DOHH2 (cell line): ENCODE results near the gene ADAM10.

Experiments used
- H3F3A ChIP-seq: fragments of 200-600 bp; sonication (generic), shearing (Covaris generic); 2 replicates; pipeline ENCODE4 v1.6.0; 2016; ENCODE audit warnings: antibody characterized with exemption, mild to moderate bottlenecking; ENCODE audit not compliant: control insufficient read depth, insufficient read depth
- H3K27ac ChIP-seq: fragments of 200-600 bp; sonication (generic); 2 replicates; pipeline ENCODE4 v1.5.1; 2014; ENCODE audit warnings: low read depth, mild to moderate bottlenecking, low read length, moderate library complexity
- H3K27me3 ChIP-seq: fragments of 200-600 bp; sonication (generic); 2 replicates; pipeline ENCODE4 v1.6.1; 2014; ENCODE audit warnings: mild to moderate bottlenecking, low read length, mixed read lengths; ENCODE audit not compliant: control insufficient read depth
- H3K36me3 ChIP-seq: fragments of 200-600 bp; sonication (generic); 2 replicates; pipeline ENCODE4 v1.6.1; 2014; ENCODE audit warnings: mild to moderate bottlenecking, low read length, moderate library complexity, mixed read lengths; ENCODE audit not compliant: control insufficient read depth
- H3K4me1 ChIP-seq: fragments of 200-600 bp; sonication (generic); 2 replicates; pipeline ENCODE4 v1.6.1; 2014; ENCODE audit warnings: mild to moderate bottlenecking, low read length, mixed read lengths; ENCODE audit not compliant: control insufficient read depth
- H3K4me2 ChIP-seq: fragments of 200-600 bp; sonication (generic); 2 replicates; pipeline ENCODE4 v1.6.0; 2014; ENCODE audit warnings: mild to moderate bottlenecking, low read length, moderate library complexity
- H3K4me3 ChIP-seq: fragments of 200-600 bp; sonication (generic); 2 replicates; pipeline ENCODE4 v1.5.1; 2014; ENCODE audit warnings: mild to moderate bottlenecking, low read length, mixed read lengths
- H3K79me2 ChIP-seq: fragments of 200-600 bp; sonication (generic); 2 replicates; pipeline ENCODE4 v1.6.1; 2014; ENCODE audit warnings: mild to moderate bottlenecking, low read length, mixed read lengths; ENCODE audit not compliant: control insufficient read depth
- H3K9me2 ChIP-seq: fragments of 200-600 bp; sonication (generic); replicated peaks from 2 replicates; pipeline ENCODE4 v1.6.1; 2014; ENCODE audit warnings: mild to moderate bottlenecking, low read length, mixed read lengths; ENCODE audit not compliant: control insufficient read depth
- H3K9me3 ChIP-seq: fragments of 200-600 bp; sonication (generic); 2 replicates; pipeline ENCODE4 v1.6.1; 2014; ENCODE audit warnings: antibody characterized with exemption, low read length, mixed read lengths; ENCODE audit not compliant: control insufficient read depth, insufficient read depth
- H4K20me1 ChIP-seq: fragments of 200-600 bp; sonication (generic); 2 replicates; pipeline ENCODE4 v1.6.0; 2014; ENCODE audit warnings: low read depth, mild to moderate bottlenecking, antibody characterized with exemption, low read length, moderate library complexity; ENCODE audit not compliant: control insufficient read depth, insufficient read depth
- EZH2phosphoT487 ChIP-seq: fragments of 200-600 bp; sonication (generic); IDR thresholded peaks from 2 replicates; pipeline ENCODE4 v1.6.1; 2017; ENCODE audit warnings: borderline replicate concordance, mild to moderate bottlenecking, antibody characterized with exemption, low read length, moderate library complexity, mixed read lengths
- TF ChIP-seq, protein P1 (sequence below): fragments of 200-600 bp; sonication (generic); IDR thresholded peaks from one replicate; pipeline ENCODE4 v1.5.1; 2014; ENCODE audit warnings: antibody characterized with exemption, mild to moderate bottlenecking, low read depth, low read length; ENCODE audit not compliant: poor library complexity, severe bottlenecking

ADAM10 gene

DNA sequence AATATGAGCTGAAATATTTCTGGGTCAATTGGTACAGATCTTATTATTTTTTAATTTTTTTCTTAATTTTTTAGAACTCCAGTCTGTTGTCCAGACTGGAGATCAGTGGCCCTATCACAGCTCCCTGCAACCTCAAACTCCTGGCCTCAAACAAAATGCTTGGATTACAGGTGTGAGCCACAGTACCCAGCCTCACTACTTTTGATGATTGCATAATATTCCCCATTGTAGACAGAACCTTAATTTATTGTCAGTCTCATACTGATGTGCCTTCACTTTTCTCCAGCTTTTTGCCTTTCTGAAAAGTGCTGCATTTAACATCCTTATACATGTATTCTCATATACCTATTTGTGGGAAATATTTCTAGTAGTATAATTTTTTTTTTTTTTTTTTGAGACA is 172.8 kb downstream of the ADAM10 start:
- Histone ChIP-seq H3K9me3 (no peaks in the 10 kb centered on the region), H3K36me3 (no peaks in the 10 kb centered on the region), H3K4me1 (no peaks in the 10 kb centered on the region), H4K20me1 (no peaks in the 10 kb centered on the region), H3K27me3 (no peaks in the 10 kb centered on the region), H3F3A (no peaks in the 10 kb centered on the region), H3K9me2 (no peaks in the 10 kb centered on the region), H3K4me2 (no peak overlapping the region), H3K27ac (no peak overlapping the region), H3K79me2 (no peaks in the 10 kb centered on the region), H3K4me3 (no peak overlapping the region)
- TF ChIP-seq, protein P1, sequence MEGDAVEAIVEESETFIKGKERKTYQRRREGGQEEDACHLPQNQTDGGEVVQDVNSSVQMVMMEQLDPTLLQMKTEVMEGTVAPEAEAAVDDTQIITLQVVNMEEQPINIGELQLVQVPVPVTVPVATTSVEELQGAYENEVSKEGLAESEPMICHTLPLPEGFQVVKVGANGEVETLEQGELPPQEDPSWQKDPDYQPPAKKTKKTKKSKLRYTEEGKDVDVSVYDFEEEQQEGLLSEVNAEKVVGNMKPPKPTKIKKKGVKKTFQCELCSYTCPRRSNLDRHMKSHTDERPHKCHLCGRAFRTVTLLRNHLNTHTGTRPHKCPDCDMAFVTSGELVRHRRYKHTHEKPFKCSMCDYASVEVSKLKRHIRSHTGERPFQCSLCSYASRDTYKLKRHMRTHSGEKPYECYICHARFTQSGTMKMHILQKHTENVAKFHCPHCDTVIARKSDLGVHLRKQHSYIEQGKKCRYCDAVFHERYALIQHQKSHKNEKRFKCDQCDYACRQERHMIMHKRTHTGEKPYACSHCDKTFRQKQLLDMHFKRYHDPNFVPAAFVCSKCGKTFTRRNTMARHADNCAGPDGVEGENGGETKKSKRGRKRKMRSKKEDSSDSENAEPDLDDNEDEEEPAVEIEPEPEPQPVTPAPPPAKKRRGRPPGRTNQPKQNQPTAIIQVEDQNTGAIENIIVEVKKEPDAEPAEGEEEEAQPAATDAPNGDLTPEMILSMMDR, result no peak
- TF ChIP-seq EZH2phosphoT487, result no peak

DNA sequence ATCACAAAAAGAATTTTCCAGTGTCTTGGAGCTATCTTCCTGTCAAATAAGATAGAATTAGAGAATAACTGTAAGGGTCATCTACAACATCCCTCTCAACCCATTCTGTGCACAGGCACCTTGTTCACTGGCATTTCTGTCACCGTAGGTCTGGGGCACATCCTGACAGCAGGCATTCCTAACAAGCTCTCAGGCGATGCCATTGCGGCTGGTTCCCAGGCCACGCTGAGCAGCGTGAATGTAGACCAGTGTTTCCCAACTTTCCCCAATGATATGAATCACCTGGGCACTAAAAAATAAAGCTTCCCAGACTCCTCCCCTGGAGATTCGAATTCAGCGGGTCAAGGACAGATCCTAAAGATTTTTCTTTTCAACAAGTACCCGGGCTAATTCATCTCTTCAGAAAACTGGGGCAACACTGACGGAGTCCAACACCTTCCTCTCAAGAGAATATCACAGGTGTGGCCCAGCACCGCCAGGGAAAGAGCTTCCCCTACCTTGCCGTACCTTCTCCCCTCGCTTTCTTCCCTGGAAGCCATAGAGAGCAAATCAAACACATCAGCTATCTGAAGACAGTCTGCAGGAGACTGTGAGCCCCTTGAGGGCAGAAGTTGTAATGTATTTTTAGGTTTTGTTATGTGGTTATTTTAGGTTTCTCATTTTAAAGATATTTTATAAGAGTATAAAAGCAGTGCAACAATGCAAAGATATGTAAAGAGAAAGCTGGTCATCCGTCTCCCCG is 174.3 kb downstream of the ADAM10 start:
- Histone ChIP-seq H3K4me3 (no peak overlapping the region), H3K9me2 (no peaks in the 10 kb centered on the region), H3K27ac (no peak overlapping the region), H3K4me1 (no peaks in the 10 kb centered on the region), H3K27me3 (no peaks in the 10 kb centered on the region), H3K79me2 (no peaks in the 10 kb centered on the region), H3K9me3 (no peaks in the 10 kb centered on the region), H3K36me3 (no peaks in the 10 kb centered on the region), H3K4me2 (no peak overlapping the region), H4K20me1 (no peaks in the 10 kb centered on the region), H3F3A (no peaks in the 10 kb centered on the region)
- TF ChIP-seq, protein P1, result no peak
- no peak for TF ChIP-seq EZH2phosphoT487

- Histone ChIP-seq H3K79me2 (no peaks in the 10 kb centered on the region), H4K20me1 (no peaks in the 10 kb centered on the region), H3K4me2 (no peak overlapping the region), H3K9me2 (no peaks in the 10 kb centered on the region), H3K9me3 (no peaks in the 10 kb centered on the region), H3F3A (no peaks in the 10 kb centered on the region), H3K36me3 (no peaks in the 10 kb centered on the region), H3K4me3 (no peak overlapping the region), H3K4me1 (no peaks in the 10 kb centered on the region), H3K27me3 (no peaks in the 10 kb centered on the region), H3K27ac (no peak overlapping the region)
- no peak for TF ChIP-seq EZH2phosphoT487
- TF ChIP-seq, protein P1, result no peak
These were observed 174.9 kb downstream of the ADAM10 start for GRCh38 chr15:58574631-58575030.
